ENCODE results near the gene NHERF2.

NHERF2 gene

DNA sequence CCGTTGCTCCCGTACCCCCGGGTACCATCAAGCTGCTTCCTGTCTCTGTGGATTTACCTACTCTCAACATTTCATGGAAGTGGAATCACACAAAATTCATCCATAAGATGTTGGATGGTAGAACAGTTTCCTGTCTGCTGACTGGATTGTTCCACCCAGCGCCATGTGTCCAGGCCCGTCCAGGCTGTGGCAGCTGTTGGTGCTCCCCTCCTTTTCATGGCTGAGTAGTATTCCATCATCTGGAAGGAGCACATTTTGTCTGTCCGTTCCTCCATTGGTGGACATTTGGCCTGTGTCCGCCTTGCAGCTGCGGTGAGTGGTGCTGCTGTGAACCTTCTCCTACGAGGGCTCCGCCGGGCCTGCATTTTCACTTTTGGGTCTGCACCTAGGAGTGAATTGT, 39.4 kb downstream of the NHERF2 start:
- no peak for DNase-seq

DNA sequence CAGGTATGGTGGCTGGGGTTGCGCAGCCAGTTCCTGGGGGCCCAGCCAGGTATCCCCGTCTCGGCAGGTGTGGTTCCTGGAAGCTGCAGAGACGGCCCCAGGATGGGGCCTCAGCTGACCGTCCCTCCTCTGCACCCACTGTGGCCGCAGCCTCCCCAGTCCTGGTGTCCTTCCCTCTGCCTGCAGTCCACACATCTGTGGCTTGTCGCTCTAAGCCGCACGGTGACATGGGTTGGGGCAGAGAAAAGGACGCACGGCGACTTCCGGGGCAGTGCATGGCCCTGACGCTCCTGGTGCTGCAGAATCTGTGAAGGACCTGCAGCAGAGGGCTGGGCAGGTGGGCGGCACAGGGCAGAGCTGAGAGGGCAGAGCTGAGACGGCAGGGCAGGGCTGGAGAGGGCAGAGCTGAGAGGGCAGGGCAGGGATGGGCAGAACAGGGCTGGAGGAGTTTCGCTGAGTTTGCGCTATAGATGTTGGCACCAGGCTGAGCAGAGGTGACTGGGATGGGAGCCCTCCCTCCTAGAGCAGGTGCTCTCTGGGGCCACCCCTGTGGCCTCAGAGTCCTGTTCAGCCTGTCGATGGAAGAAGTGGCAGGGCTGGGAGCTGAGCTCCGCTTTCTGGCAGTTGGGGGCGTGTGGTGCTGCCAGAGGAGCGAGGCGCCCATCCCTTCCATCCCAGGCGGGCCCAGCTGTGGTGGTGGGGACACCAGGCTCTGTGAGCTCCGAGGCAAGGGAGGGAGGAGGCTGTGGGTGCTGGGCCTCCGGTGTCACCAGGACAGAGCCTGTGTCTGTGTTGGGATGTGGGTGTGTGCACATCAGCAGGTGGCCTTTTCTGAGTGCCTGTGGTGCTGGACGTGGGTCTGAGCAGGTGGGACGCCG, 44.1 kb downstream of the NHERF2 start:
- no peak for DNase-seq

DNA sequence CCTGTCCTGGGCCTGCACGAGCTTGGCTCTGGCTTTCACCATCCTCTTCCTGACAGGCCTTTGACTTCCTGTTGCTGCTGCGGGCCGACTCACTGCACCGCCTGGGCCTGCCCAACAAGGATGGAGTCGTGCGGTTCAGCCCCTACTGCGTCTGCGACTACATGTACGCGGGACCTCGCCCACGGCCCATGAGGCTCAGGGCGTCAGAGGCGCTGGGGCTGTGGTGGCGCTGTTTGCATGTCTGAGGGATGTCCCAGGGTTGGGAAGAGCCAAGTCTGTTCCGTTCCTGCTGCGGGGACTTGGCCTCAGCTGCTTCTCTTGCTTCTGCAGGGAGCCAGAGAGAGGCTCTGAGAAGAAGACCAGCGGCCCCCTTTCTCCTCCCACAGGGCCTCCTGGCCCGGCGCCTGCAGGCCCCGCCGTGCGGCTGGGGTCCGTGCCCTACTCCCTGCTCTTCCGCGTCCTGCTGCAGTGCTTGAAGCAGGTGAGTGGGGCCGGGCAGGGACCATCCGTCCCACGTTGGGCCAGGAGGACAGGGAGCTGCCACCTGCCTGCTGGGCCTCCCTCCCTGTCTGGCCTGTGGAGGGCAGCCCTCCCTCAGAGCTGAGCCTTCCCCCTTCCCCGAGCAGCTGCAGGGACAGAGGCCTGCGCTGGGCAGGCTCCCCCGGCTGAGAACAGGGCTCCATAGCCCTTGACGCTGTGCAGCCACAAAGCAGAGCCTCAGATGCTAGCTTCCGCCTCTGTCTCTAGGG, 44.9 kb downstream of the NHERF2 start:
- DNase-seq = no peak

DNA sequence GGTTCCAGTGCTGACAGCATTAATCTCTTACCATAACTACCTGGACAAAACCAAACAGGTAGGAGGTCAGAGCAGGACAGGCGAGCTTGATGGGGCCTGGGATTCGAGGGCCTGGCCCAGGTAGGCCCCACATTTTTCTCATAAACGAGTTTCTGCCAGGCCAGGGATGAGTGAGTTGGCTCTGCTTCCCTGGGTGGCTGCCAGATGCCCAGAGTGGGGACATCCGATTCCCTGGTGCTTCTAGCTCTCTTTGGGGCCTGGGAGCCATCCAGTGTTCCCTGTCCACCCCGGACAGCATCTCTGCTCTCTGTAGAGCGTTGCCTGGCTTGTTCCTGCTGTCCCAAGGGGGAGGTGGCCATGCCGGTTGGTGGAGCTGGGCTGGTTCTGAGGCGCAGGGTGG, 46.2 kb downstream of the NHERF2 start:
- no peak for DNase-seq

DNA sequence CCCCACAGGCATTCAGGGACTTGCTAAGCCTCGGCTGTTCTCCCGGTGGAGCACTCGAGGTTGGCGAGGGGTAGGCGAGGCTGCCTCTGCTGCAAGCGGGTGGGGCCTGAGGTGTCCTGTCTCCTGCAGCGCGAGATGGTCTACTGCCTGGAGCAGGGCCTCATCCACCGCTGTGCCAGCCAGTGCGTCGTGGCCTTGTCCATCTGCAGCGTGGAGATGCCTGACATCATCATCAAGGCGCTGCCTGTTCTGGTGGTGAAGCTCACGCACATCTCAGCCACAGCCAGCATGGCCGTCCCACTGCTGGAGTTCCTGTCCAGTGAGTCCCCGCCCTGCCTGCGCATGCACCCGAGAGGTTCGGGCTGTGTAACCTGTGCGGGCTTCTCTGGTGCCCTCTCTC, 47.4 kb downstream of the NHERF2 start:
- no peak for DNase-seq

DNA sequence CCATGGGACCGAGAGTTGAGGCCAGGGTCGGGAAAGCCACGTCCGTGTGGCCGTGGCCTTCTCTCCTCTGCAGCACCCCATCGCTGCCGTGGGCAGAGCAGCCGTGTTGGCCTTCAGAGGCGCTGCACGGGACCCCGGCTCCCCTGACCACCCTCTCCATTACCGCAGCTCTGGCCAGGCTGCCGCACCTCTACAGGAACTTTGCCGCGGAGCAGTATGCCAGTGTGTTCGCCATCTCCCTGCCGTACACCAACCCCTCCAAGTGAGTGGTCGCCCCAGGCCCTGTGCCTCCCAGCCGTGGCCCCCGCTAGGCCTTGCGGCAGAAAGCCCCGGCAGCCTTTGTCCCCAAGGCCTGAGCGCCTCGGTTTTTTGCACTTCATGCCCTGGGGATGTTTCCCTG, 48.9 kb downstream of the NHERF2 start:
- DNase-seq = no peak

DNA sequence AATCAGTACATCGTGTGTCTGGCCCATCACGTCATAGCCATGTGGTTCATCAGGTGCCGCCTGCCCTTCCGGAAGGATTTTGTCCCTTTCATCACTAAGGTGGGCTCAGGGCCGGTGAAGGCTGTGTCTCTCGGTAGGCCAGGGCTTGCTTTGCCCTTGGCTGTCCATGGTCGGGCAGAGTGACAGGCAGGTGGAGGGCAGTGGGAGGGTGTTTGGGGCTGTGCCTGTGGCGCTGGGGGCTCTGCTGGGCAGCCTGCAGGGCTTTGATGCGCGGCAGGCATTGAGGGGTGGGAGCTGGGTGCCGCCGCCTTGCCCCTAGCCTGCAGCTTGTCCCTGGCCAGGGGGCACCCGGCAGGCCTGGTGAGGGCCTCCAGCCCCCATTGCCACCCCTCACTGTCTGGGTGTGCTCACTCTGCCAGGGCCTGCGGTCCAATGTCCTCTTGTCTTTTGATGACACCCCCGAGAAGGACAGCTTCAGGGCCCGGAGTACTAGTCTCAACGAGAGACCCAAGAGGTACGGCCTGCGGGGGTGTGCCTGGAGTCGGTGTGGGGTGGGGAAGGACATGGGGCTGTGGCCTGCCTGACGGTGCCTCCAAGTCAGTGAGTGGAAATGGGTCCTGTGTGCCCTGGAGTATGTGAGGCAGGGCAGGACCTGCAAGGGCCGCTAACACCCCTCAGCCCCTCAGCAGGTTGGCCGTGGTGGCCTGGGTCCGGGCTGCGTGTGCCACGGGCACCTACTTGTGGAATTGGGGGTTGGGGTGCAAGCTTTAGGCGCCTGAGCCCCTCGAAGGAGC, 49.6 kb downstream of the NHERF2 start:
- DNase-seq = no peak

DNA sequence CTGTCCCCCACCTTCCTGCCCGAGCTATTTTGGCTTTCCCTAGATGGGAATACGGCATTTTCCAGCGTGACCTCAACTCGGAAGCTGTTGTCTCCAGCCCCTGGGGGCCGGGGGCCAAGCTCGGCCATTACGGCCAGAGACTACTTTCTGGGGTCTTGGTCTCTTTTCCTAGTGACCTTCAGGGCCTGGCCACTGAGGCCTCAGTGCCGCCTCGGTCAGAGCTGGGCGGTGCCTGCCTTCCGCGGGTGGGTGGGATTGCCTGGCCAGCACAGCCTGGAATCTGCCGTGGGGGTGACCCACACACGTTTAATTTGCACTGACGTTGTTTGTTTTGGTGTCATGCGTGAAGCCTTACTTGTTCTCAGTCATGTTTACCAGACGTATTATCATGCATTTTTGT, 50.3 kb downstream of the NHERF2 start:
- no peak for DNase-seq

DNA sequence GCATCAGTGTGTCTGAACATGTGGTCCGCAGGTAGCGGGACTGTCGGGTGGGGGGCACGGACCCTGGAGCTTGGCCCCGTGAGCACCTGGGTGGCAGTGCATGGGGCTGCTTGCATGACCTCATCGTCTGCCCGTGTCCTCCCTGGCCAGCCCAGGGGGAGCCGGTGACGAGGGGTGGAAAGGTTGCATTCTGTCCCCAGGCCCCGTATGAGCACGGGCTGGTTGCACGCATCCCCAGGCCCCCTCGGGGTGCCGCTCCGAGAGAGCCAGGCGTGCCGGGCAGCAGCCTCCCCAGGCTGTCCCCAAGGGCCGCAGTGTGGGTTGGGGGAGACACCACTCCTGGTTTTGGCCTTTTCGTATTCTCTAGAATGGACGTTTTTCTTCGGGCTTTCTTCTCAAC, 51.0 kb downstream of the NHERF2 start:
- no peak for DNase-seq

DNA sequence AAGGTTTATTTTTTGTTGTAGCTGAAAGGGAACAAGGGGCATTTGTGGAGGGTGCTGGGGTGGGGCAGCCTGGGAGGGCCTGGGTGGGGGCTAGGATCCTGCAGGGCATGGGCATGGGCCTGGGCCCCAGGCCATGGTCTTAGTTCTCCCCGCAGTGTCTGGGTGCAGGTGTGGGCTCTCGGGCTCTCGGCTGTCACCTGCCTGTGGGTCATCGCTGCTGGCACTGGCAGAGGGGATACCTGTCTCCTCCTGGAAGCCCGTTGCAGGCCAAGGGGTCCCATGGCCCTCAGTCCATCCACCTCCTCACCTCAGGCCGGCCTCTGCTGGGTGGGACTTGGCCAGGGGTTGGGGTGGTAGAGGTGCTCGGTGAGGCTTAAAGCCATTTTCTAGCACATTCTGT, 51.4 kb downstream of the NHERF2 start:
- DNase-seq = no peak

DNA sequence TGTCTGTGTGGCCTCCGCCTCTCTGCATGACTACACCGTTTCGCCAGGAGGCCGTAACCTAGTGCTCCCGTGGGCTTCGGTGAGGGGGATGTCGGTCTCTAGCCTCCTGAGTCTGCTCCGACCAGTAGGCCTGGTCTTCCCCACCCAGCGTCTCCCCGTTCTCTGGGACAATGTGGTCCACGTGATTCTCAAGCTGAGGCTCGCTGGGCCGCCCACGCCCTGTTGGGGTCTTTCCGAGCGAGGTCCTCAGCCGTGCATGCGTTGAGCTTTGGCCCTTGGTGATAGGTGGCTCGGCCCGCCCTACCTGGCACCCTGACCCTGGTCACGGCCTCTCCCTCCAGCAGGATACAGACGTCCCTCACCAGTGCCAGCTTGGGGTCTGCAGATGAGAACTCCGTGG, 52.0 kb downstream of the NHERF2 start:
- DNase-seq = no peak

DNA sequence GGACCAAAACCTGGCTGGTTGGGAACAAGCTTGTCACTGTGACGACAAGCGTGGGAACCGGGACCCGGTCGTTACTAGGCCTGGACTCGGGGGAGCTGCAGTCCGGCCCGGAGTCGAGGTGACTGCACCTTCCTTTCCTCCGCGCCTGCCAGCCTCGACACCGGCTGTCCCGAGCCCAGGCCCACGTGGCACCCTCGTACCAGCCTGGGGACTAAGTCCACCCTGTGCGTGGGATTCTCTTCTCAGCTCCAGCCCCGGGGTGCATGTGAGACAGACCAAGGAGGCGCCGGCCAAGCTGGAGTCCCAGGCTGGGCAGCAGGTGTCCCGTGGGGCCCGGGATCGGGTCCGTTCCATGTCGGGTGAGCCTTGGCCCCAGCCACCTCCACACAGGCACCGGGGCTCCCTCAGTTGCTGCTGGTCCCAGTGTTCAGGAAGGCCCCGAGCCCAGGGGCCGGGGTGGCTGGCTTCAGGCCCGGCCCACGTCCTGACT, 52.7 kb downstream of the NHERF2 start:
- DNase-seq = no peak

DNA sequence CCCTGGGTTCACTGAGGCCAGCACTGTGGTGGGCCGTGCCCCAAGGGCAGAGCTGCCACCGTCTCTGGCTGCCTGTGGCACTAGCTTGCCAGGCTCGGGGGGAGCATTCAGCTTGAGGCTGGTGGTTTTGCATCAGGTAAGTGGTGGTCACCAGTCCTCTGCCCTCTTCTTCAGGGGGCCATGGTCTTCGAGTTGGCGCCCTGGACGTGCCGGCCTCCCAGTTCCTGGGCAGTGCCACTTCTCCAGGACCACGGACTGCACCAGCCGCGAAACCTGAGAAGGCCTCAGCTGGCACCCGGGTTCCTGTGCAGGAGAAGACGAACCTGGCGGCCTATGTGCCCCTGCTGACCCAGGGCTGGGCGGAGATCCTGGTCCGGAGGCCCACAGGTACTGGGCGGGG, 53.3 kb downstream of the NHERF2 start:
- DNase-seq = no peak

DNA sequence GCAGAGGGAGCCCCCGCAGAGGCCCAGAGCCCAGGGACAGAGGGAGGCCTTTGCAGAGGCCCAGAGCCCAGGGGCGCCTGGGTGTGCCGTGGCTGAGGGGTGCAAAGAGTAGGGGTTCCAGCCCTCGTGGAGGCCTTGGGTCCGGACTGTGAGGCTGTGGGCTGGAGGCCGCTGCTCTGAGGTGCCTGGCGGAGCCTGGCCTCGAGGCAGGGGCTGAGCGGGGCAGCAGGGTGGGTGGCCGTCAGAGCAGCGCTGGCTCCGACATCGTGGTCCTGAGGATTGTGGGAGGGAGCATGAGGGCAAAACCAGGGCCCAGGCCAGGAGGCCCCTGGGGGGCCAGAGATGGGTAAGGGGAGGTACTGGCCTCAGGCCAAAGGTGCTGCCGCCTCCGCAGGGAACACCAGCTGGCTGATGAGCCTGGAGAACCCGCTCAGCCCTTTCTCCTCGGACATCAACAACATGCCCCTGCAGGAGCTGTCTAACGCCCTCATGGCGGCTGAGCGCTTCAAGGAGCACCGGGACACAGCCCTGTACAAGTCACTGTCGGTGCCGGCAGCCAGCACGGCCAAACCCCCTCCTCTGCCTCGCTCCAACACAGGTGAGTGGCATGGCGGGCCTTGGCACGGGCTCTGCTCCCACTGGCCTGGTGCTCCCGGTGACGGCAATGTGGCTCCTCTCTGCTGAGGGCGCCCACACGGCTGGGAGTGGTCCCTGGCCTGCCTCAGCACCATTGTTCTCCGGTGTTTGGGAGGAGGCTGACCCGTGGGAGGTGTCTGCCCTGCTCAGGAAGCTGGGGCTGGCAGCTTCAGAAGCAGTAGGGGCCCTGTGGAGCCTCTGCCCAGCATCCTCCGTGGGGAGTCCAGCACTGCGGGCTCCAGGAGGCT, 54.7 kb downstream of the NHERF2 start:
- no peak for DNase-seq

DNA sequence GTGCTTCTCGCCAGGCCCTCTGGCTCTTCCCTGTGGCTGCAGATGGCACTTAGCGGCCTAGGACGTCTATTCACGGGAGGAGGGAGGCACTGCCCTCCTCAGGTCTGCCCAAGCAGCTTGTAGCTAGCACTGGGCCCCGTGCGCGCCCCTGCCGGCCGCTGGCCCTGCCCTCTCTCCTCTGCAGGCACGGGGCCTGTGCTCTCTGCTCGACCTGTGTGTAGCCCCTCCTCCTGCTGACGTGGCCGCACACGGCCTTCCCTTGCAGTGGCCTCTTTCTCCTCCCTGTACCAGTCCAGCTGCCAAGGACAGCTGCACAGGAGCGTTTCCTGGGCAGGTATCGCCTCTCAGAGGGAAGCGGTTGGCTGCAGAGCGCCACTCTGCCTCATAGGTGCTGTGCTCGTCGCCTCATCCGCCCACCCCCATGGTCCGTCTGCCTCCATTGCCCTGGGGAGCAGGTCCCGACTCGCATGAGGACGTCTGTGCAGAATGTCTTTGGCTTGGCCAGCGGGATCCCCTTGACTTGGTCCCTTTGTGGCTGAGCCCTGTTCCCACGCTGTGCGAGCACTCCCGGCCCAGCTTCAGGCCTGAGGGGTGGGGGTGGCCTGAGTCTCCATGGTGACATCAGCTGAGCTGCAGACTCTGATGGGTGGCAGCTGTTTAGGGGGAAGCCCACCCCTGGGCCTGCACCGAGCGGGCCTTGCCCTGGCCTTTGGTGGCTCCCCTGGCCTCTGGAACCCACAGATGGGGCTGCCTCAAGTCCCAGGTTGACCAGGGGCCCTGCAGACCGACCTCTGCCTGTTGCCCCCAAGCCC, 55.7 kb downstream of the NHERF2 start:
- no peak for DNase-seq

DNA sequence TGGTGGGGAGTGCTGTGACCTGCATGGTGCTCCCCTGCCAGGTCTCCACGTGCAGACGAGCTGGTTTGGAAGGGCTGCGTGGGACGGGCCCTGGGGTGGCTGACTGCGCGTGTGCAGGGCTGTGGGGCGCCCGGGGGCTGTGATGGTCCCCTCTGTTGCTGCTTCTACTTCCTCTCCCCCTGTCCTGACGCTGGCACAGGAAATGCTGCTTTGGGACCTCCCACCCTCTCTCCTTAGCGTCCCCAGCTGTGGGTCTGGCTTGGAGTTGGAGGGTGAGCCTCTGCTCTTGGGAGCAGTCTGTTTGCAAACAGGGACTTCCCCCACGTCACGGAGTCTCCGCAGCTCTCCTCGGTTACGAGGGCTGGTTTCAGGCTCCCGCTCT, 56.3 kb downstream of the NHERF2 start:
- no peak for DNase-seq

DNA sequence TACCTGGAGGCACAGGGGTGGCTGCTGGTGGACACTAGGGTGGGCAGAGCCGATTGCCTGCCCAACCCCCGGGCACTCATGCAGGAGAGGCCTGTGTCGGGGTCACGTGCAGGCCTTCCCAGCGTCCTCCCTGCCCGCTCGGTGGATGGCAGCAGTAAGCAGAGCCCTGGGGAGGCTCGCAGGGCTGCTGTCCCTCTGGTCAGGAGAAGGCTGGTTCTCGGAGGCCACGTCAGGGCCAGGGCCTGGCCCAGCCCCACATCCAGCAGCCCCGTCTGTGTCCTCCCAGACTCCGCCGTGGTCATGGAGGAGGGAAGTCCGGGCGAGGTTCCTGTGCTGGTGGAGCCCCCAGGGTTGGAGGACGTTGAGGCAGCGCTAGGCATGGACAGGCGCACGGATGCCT, 56.7 kb downstream of the NHERF2 start:
- DNase-seq = no peak

DNA sequence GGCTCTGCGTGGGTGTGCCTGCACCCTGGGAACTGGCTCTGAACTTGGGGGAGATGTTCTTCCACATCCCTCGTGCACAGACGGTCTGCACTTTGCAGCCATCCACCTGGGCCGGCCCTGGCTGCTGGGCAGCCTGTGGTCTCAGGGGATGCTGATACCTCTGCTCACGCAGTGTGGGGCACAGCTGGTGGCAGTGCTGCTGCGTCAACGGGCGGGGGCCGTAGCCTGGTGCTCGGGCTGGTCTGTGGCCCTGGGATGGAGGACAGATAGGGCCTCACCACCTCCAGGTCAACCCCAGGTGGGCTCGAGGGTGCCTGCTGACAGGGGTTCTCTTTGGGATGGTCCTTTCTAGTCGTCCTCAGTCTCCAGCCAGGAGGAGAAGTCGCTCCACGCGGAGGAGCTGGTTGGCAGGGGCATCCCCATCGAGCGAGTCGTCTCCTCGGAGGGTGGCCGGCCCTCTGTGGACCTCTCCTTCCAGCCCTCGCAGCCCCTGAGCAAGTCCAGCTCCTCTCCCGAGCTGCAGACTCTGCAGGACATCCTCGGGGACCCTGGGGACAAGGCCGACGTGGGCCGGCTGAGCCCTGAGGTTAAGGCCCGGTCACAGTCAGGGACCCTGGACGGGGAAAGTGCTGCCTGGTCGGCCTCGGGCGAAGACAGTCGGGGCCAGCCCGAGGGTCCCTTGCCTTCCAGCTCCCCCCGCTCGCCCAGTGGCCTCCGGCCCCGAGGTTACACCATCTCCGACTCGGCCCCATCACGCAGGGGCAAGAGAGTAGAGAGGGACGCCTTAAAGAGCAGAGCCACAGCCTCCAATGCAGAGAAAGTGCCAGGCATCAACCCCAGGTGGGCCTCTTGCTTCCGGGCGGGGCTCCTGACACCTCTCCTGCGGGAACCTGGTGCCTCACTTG, 57.4 kb downstream of the NHERF2 start:
- DNase-seq = no peak

DNA sequence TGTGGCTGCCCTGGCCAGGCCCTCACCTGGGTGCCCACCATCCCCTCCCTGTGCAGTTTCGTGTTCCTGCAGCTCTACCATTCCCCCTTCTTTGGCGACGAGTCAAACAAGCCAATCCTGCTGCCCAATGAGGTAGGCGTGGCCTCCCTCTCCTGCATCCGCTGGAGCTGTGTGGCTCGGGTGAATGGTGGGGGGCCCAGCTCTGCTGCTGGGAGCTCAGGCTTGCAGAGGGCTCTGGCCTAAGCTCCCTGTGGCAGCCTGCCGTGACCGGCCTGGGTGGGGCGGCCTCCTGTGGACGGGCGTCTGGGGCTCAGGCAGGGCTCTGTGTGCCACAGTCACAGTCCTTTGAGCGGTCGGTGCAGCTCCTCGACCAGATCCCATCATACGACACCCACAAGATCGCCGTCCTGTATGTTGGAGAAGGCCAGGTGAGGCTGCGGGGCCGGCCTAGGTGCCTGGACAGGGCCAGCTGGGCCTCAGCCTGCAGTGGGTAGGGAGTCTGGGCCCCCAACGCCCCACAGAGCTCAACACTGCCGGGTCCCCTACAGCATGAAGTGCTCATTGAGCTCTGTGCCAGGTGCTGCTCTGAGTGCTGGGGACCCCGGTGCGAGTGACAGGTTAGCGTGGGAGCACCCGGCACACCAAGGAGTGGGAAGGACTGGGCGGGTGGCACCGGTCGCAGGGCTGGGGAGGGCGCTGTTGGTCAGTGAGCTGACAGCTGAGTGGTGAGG, 58.4 kb downstream of the NHERF2 start:
- DNase-seq = no peak

DNA sequence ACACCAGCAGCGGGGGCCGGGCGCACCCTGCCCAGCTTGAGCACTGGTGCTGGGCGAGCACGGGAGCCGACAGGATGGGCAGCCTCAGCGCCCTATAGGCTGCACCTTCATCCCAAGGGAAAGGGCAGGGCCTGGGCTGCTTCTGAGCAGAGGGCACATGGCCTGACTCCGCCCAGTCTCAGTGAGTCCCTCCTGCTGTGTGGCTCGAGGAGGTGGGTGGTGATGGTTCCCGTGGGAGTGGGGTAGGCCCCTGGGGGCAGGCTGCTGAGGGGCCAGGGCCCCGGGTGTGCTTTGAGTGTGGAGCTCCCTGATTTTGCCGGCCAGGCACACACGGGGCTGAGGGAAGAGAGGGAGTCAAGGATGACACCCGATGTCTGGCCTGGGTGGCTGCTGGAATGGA, 59.0 kb downstream of the NHERF2 start:
- no peak for DNase-seq

Data from NCI-H748 treated with DMSO at 0.1 percent for 48 hours (cell line).